ENCODE data around the gene B3GNT8.
"Not testable (repeated sequence)": the region's sequence is repeated elsewhere in the genome, so short reads cannot be mapped to it uniquely, and the experiment has no call there.

B3GNT8 gene

DNA sequence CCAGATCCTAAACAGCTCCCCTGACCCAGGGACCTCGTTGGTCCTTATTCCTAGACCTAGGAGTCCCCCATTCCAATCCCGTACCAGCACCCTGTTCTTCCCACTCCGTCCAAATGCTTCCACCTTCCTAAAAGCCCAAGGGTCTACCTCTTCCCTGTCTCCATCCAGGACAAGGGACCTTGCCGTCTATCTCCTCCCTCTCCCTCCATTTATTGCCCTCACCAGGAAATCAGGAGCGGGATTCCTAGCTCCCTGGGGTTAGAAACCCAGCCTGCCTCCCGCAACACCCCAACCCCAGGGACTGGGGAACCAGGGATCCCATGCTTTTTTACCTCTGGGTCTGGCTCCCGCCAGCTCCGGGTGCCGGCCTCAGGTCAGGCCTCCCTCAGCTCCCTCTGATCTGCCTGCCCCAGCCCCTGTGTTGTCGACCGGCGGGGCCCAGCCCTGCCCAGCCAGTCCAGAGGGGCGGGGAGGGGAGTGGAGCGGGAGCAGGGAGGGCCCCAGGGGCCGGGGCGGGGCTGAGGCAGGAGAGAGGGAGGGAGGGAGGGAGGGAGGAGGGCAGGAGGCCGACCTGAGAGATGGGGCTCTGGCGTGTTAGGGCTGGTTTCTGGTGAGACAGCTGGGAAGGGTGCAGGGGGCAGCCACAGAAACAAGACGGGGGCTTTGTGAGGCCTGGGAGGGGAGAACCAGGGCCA is at the start of gene B3GNT8:
Gene B3GNT8, minus strand, starts transcription at position 423 of the 695 bp plus-strand sequence. CDS start 596 bp downstream, outside the sequence.
- peak; percentile 30 for DNase-seq (ENCODE audit: low read depth)

GRCh38 chr19:41476583-41476982 is 49.4 kb upstream of the B3GNT8 start:
- no peak for DNase-seq (ENCODE audit: low read depth)
- no peak overlapping the region for H3K4me3 ChIP-seq (ENCODE audit: low read depth, low read length)

More for the DNA sequence above, at the start of gene B3GNT8:
- peak within 1 kb of the TSS; percentile 39 for H3K4me3 ChIP-seq (ENCODE audit: low read depth, low read length)

- not testable (repeated sequence) for DNase-seq (ENCODE audit: low read depth); H3K4me3 ChIP-seq (ENCODE audit: low read depth, low read length)
Observed at GRCh38 chr19:41463257-41464256, 36.4 kb upstream of the B3GNT8 start.

DNA sequence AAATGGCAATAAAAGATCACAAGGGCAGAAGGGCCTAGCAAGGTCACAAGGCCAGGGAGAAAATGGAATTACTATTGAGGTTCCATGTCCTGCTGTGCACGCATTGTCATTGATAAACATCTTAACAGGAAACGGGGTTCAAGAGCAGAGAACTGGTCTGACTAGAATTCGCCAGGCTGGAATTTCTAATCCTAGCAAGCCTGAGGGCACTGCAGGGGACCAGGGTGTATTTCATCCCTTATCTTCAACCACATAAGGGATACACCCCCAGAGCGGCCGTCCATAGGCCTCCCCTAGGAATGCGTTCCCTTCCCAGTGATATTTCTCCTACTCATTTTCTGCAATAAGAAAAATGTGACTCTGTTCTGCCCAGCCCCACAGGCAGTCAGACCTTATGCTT is 35.3 kb upstream of the B3GNT8 start:
- no peak overlapping the region for H3K4me3 ChIP-seq (ENCODE audit: low read depth, low read length)
- no peak for DNase-seq (ENCODE audit: low read depth)

DNA sequence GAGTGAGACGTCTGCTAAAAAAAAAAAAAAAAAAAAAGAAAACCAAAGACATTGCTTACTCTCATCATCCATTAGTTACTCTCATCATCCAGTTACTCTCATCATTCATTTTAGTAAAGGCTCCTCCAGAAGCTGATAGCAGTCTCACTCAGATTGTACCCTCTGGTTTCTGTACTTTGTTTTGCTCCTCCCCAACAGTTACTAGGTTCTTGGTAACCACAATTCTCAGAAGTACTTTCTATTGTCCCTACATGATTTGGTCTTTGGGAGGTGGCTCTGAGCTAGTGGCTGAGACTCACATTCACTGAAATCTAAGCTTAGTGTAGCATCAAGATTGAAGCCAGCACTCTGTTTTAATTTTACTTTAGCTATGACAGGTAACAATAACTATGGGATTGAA is 30.1 kb upstream of the B3GNT8 start:
- no peak for DNase-seq (ENCODE audit: low read depth)
- H3K4me3 ChIP-seq (ENCODE audit: low read depth, low read length), result no peak overlapping the region

GRCh38 chr19:41456342-41456918 is 29.3 kb upstream of the B3GNT8 start:
- no peak overlapping the region for H3K4me3 ChIP-seq (ENCODE audit: low read depth, low read length)
- DNase-seq (ENCODE audit: low read depth), result no peak

DNA sequence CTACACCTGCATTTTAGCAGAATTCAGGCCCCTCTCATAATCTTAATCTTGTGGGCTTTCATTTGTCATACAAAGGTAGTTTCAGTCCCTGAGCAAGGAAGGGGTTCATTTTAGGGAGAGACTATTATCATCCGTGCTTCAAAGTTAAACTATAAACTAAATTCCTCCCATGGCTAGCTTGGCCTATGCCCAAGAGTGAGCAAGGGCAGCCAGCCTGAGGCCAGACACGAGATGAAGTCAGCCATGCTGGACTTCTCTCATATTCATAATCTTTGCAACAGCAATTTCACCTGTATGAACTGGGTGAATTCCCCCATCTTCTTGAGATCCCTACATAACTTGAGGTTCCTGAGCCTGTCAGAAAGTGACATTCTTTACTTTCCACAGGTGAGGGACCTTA is 28.8 kb upstream of the B3GNT8 start:
- H3K4me3 ChIP-seq (ENCODE audit: low read depth, low read length), result no peak overlapping the region
- DNase-seq (ENCODE audit: low read depth), result no peak

DNA sequence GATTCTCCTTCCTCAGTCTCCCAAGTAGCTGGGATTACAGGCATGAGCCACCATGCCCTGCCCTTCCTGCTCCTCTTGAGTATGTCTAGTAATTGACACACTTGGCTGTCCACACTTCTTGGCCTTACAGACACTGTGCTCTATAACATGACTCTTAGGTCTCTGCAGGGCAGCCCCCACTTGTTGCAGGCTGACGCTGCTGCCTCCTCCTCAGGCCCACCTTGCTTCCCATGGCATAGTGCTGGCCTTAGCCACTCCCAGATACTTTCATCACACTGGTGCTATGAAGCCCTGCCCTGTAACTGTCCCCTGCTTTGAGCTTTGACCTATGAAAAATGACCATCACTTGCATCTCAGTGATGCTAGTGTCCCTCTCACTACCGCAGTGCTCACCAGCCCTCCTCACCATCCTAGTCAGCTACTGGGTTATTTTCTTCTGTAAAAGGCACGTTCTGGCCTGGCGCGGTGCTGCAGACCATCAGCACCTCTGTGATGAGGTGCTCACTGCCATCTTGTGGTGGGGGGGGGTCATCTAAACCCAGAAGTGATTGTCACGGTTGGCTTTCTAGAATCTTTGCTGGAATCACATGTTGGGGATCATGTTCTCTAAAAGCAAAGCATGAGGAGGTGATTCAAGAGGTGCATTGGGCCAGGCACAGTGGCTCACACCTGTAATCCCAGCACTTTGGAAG is 25.6 kb upstream of the B3GNT8 start:
- no peak for DNase-seq (ENCODE audit: low read depth)
- H3K4me3 ChIP-seq (ENCODE audit: low read depth, low read length), result no peak overlapping the region

- no peak for DNase-seq (ENCODE audit: low read depth)
- H3K4me3 ChIP-seq (ENCODE audit: low read depth, low read length), result no peak overlapping the region
Observed at GRCh38 chr19:41449865-41450178, 22.6 kb upstream of the B3GNT8 start.

- H3K4me3 ChIP-seq (ENCODE audit: low read depth, low read length), result peak overlapping the region; percentile 34
- no peak for DNase-seq (ENCODE audit: low read depth)
Observed at GRCh38 chr19:41449079-41449864, 22.1 kb upstream of the B3GNT8 start.

DNA sequence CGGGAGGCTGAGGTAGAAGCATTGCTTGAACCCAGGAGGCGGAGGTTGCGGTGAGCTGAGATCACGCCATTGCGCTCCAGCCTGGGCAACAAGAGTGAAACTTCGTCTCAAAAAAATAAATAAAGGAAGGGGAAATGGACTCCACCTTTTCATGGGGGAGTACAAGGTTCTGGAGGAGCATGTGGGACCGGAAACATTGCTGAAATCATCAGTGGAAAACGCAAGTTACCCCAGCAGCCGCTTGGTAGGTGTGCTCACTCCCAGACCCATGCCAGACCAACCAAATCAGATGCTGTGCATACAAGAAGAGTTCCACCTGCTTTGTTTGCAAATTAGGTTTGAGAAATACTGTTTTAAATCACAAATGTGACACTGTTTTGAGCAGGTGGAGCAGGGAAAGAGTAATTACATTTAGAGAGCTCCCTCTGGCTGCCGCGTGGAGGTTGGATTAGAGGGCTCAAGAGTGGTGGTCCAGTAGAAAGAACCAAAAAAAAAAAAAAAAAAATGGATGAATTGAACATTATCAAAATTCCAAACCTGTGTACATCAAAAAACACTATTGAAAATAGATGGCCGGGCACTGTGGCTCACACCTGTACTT is 20.7 kb upstream of the B3GNT8 start:
- H3K4me3 ChIP-seq (ENCODE audit: low read depth, low read length), result no peak overlapping the region
- DNase-seq (ENCODE audit: low read depth), result no peak

DNA sequence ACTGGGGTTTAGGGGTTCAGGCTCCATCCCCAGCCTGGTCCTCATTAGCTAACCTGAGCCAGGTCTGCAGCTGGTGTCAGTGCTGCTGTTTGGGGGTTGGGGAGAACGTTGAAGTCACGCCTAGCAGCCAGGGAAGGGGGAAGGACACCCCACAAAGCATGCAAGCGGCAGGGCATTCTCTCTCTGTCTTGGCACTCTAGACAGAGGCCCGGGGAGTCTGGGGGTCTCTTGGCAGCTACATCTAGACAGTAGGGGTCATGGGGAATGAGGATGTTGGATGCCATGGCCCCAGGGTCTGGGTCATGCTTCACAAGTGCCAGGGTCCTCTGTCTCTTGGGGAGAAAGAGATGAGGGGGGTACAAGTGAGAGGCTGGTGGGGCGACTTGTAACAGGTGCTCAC is 18.4 kb upstream of the B3GNT8 start:
- DNase-seq (ENCODE audit: low read depth), result no peak

GRCh38 chr19:41443813-41444455 is 16.8 kb upstream of the B3GNT8 start:
- no peak overlapping the region for H3K4me3 ChIP-seq (ENCODE audit: low read depth, low read length)
- DNase-seq (ENCODE audit: low read depth), result no peak

More for the DNA sequence above, 18.4 kb upstream of the B3GNT8 start:
- H3K4me3 ChIP-seq (ENCODE audit: low read depth, low read length), result no peak overlapping the region

- H3K4me3 ChIP-seq (ENCODE audit: low read depth, low read length), result no peak within 1 kb of the TSS
- DNase-seq (ENCODE audit: low read depth), result no peak
Observed at GRCh38 chr19:41442473-41443355, 15.5 kb upstream of the B3GNT8 start, which contains the start of gene ERICH4. TSS of gene ERICH4 (plus strand) at chr19:41443156. CDS start at chr19:41443170, 14 bp downstream.

GRCh38 chr19:41441321-41441945 is 14.3 kb upstream of the B3GNT8 start:
- DNase-seq (ENCODE audit: low read depth), result no peak
- no peak overlapping the region for H3K4me3 ChIP-seq (ENCODE audit: low read depth, low read length)

- H3K4me3 ChIP-seq (ENCODE audit: low read depth, low read length), result peak within 1 kb of the TSS; percentile 84
- DNase-seq (ENCODE audit: low read depth), result peak; percentile 93
Observed at GRCh38 chr19:41439441-41440222, 12.5 kb upstream of the B3GNT8 start, which contains the start of gene DMAC2. TSS of gene DMAC2 (minus strand) at chr19:41439912. CDS start at chr19:41439899, 13 bp downstream.

Measured in skeletal muscle cell (primary cell).